Endodermal cell (in vitro differentiated cells): ENCODE measurements around the gene ATP7A. TPM values are rescaled to one million over a fixed set of nuclear protein-coding genes. Genes with fewer than 3 reads are reported as not detected.
A peak's percentile ranks its signal among the peaks of the same experiment; 100 is the strongest.
"Not testable (repeated sequence)": the region's sequence is repeated elsewhere in the genome, so short reads cannot be mapped to it uniquely, and the experiment has no call there.

ENCODE experiments used
- DNase-seq: peaks from one replicate; pipeline ENCODE4 v3.0.0-alpha.2; 2017
- H3K27ac ChIP-seq: 2 replicates; pipeline ENCODE4 v1.5.1; 2013; ENCODE audit warnings: mild to moderate bottlenecking, low read depth, low read length, moderate library complexity
- H3K27me3 ChIP-seq: 2 replicates; pipeline ENCODE4 v1.6.1; 2013; ENCODE audit warnings: mild to moderate bottlenecking, low read length, moderate library complexity; ENCODE audit not compliant: insufficient read depth, control insufficient read depth, poor library complexity, severe bottlenecking
- H3K36me3 ChIP-seq: 2 replicates; pipeline ENCODE4 v1.7.0; 2013; ENCODE audit warnings: mild to moderate bottlenecking, low read length, moderate library complexity; ENCODE audit not compliant: control insufficient read depth, insufficient read depth
- H3K4me1 ChIP-seq: one replicate; pipeline ENCODE4 v1.7.0; 2013; ENCODE audit warnings: low read length; ENCODE audit not compliant: control insufficient read depth, insufficient read depth
- H3K4me3 ChIP-seq: 2 replicates; pipeline ENCODE4 v1.5.1; 2013; ENCODE audit warnings: mild to moderate bottlenecking, low read length, moderate library complexity
- H3K9ac ChIP-seq: 2 replicates; pipeline ENCODE4 v1.6.1; 2013; ENCODE audit warnings: mild to moderate bottlenecking, low read length, moderate library complexity; ENCODE audit not compliant: poor library complexity, severe bottlenecking; ENCODE audit errors: extremely low read depth
- H3K9me3 ChIP-seq: 2 replicates; pipeline ENCODE4 v1.6.1; 2013; ENCODE audit warnings: mild to moderate bottlenecking, low read length, moderate library complexity; ENCODE audit not compliant: control insufficient read depth
- H3K27ac Mint-ChIP-seq: 2 replicates; pipeline ENCODE4 v1.8.0; 2020; ENCODE audit warnings: mixed read lengths
- H3K27me3 Mint-ChIP-seq: 2 replicates; pipeline ENCODE4 v1.8.0; 2021; ENCODE audit warnings: mild to moderate bottlenecking, mixed read lengths; ENCODE audit not compliant: insufficient read depth
- H3K36me3 Mint-ChIP-seq: 2 replicates; pipeline ENCODE4 v1.8.0; 2020; ENCODE audit warnings: low read depth, mixed read lengths
- H3K4me1 Mint-ChIP-seq: 2 replicates; pipeline ENCODE4 v1.8.0; 2020; ENCODE audit warnings: mixed read lengths
- H3K4me3 Mint-ChIP-seq: 2 replicates; pipeline ENCODE4 v1.8.0; 2020; ENCODE audit warnings: mild to moderate bottlenecking, moderate library complexity, mixed read lengths
- H3K9me3 Mint-ChIP-seq: 2 replicates; pipeline ENCODE4 v1.8.0; 2020; ENCODE audit warnings: mild to moderate bottlenecking, mixed read lengths
- CTCF ChIP-seq: fragments of 200-600 bp; sonication (generic); conservative IDR thresholded peaks from 2 replicates; pipeline ENCODE4 v1.5.0; 2021; ENCODE audit warnings: antibody characterized with exemption, mild to moderate bottlenecking
- WGBS, 2 experiments: methylation state at CpG; one replicate each; pipeline versions ENCODE4 v1.1.5 to v1.1.7; 2013; ENCODE audit warnings: missing lambda C conversion rate in 2 of 2, mixed read lengths in 1 of 2; ENCODE audit not compliant: insufficient coverage in 1 of 2, insufficient read length in 1 of 2; 5-methylcytosine and 5-hydroxymethylcytosine counted together
- total RNA-seq, 2 donors: library from RNA; stranded (reverse); fragmentation: NEBNext Ultra II Directional in 1 of 2; extraction: Animal tissue kit (Norgen Biotek cat#: 25700) in 1 of 2; gene quantifications; 2 replicates in 1 of 2; 3 replicates in 1 of 2; pipeline ENCODE4 v1.2.1, GENCODE V29; 2021

The ATP7A gene
- total RNA-seq, 2 donors from 2014 or later, result 4.4 to 5.8 TPM

GRCh38 chrX:78048052-78048451, 137.6 kb downstream of the ATP7A start:
- no peaks in the 10 kb centered on the region for H3K36me3 ChIP-seq
- no peak for DNase-seq
- WGBS, 2 experiments, result 100% methylated on average over 1 of the region's 2 CpGs; no CpG with 5 or more reads in 1 of the 2 experiments
- no peak overlapping the region for H3K27ac ChIP-seq
- H3K27ac Mint-ChIP-seq, result no peak overlapping the region
- peaks cover 37% of the 10 kb centered on the region for H3K9me3 Mint-ChIP-seq
- no peak for TF ChIP-seq CTCF
- no peaks in the 10 kb centered on the region for H3K4me1 Mint-ChIP-seq
- no peaks in the 10 kb centered on the region for H3K9me3 ChIP-seq
- no peak overlapping the region for H3K4me3 ChIP-seq
- H3K36me3 Mint-ChIP-seq, result peaks cover 3% of the 10 kb centered on the region
- no peaks in the 10 kb centered on the region for H3K4me1 ChIP-seq
- H3K27me3 ChIP-seq, result no peaks in the 10 kb centered on the region
- no peak overlapping the region for H3K4me3 Mint-ChIP-seq
- H3K27me3 Mint-ChIP-seq, result no peaks in the 10 kb centered on the region
- no peak overlapping the region for H3K9ac ChIP-seq

- Mint-ChIP-seq H3K27me3 (no peaks in the 10 kb centered on the region), H3K27ac (no peak overlapping the region), H3K36me3 (no peaks in the 10 kb centered on the region), H3K9me3 (peaks cover 79% of the 10 kb centered on the region), H3K4me3 (no peak overlapping the region), H3K4me1 (peaks cover 7% of the 10 kb centered on the region)
- no peak for DNase-seq
- H3K4me1 ChIP-seq, result peaks cover 6% of the 10 kb centered on the region
- no peak overlapping the region for H3K9ac ChIP-seq
- H3K27ac ChIP-seq, result no peak overlapping the region
- no peaks in the 10 kb centered on the region for H3K36me3 ChIP-seq
- H3K9me3 ChIP-seq, result peaks cover 2% of the 10 kb centered on the region
- TF ChIP-seq CTCF, result no peak
- no peak overlapping the region for H3K4me3 ChIP-seq
- no peaks in the 10 kb centered on the region for H3K27me3 ChIP-seq
Observed at GRCh38 chrX:78063687-78064086, 153.2 kb downstream of the ATP7A start.

GRCh38 chrX:78064152-78064551, 153.7 kb downstream of the ATP7A start:
- no peak overlapping the region for H3K27ac ChIP-seq
- no peaks in the 10 kb centered on the region for H3K36me3 ChIP-seq
- no peaks in the 10 kb centered on the region for H3K36me3 Mint-ChIP-seq
- H3K4me1 ChIP-seq, result peaks cover 6% of the 10 kb centered on the region
- peaks cover 7% of the 10 kb centered on the region for H3K4me1 Mint-ChIP-seq
- no peak for TF ChIP-seq CTCF
- 93% methylated on average over 4 of the region's 4 CpGs; no CpG with 5 or more reads in 1 of the 2 experiments for WGBS, 2 experiments
- H3K27me3 Mint-ChIP-seq, result no peaks in the 10 kb centered on the region
- H3K27ac Mint-ChIP-seq, result no peak overlapping the region
- H3K4me3 ChIP-seq, result no peak overlapping the region
- H3K4me3 Mint-ChIP-seq, result no peak overlapping the region
- peaks cover 81% of the 10 kb centered on the region for H3K9me3 Mint-ChIP-seq
- DNase-seq, result no peak
- no peaks in the 10 kb centered on the region for H3K27me3 ChIP-seq
- H3K9ac ChIP-seq, result no peak overlapping the region
- peaks cover 7% of the 10 kb centered on the region for H3K9me3 ChIP-seq

- not testable (repeated sequence) for H3K4me1 ChIP-seq, H3K27me3 ChIP-seq, H3K4me1 Mint-ChIP-seq, H3K4me3 ChIP-seq, H3K4me3 Mint-ChIP-seq, H3K27me3 Mint-ChIP-seq, DNase-seq, H3K36me3 Mint-ChIP-seq, H3K27ac ChIP-seq, H3K36me3 ChIP-seq
- peaks cover 78% of the 10 kb centered on the region for H3K9me3 Mint-ChIP-seq
- peak overlapping the region; percentile 30 for H3K9ac ChIP-seq
- peaks cover 13% of the 10 kb centered on the region for H3K9me3 ChIP-seq
- peak overlapping the region; percentile 69 for H3K27ac Mint-ChIP-seq
- 83% methylated on average over 6 of the region's 6 CpGs; no CpG with 5 or more reads in 1 of the 2 experiments for WGBS, 2 experiments
Observed at GRCh38 chrX:78064698-78065601, 154.5 kb downstream of the ATP7A start.
